HepG2 (cell line): ENCODE results near the gene TOM1L2. TPM values are rescaled to one million over a fixed set of nuclear protein-coding genes. Genes with fewer than 3 reads are reported as not detected.

ENCODE experiments used
- FOSL2 ChIP-seq: sonication (generic); formaldehyde crosslinking; IDR thresholded peaks from 2 replicates; pipeline ENCODE4 v1.4.0; 2020; ENCODE audit warnings: missing genetic modification reagents
- FOXC1 ChIP-seq: sonication (generic); formaldehyde crosslinking; IDR thresholded peaks from 2 replicates; pipeline ENCODE4 v1.8.0; 2022; ENCODE audit warnings: mild to moderate bottlenecking, missing genetic modification reagents, borderline replicate concordance
- KDM2A ChIP-seq: sonication (generic); formaldehyde crosslinking; IDR thresholded peaks from 2 replicates; pipeline ENCODE4 v1.4.0; 2020; ENCODE audit warnings: low read depth, missing genetic modification reagents, borderline replicate concordance
- NR2F6 ChIP-seq, 2 experiments: IDR thresholded peaks; 2 replicates each; pipeline ENCODE4 v1.6.1; 2016; ENCODE audit warnings: antibody characterized with exemption in 1 of 2, mild to moderate bottlenecking in 1 of 2
- SMARCE1 ChIP-seq: fragments of 450-650 bp; IDR thresholded peaks from 2 replicates; pipeline ENCODE4 v1.6.1; 2017; ENCODE audit warnings: borderline replicate concordance
- ZKSCAN1 ChIP-seq: fragments of 150-350 bp; IDR thresholded peaks from 2 replicates; pipeline ENCODE4 v1.6.1; 2014; ENCODE audit warnings: low read length
- ZMYM4 ChIP-seq: sonication (generic); formaldehyde crosslinking; IDR thresholded peaks from 2 replicates; pipeline ENCODE4 v1.8.1; 2023; ENCODE audit warnings: mild to moderate bottlenecking, missing genetic modification reagents
- ZNF235 ChIP-seq: sonication (generic); formaldehyde crosslinking; IDR thresholded peaks from 2 replicates; pipeline ENCODE4 v1.8.1; 2023; ENCODE audit warnings: mild to moderate bottlenecking, missing genetic modification reagents, borderline replicate concordance
- polyA plus RNA-seq, 8 experiments: library from polyadenylated mRNA; depleted of rRNA in 3 of 8; stranded (reverse) in 7 of 8; unstranded in 1 of 8; fragments of >200 nt; fragmentation: Illumina TruSeq in 4 of 8; extraction: Trizol in 4 of 8; gene quantifications; 2 replicates each; pipeline versions ENCODE4 v1.2.1 to v1.2.3, GENCODE V29; 2011 to 2016; ENCODE audit warnings: low read depth in 4 of 8, missing spikeins in 1 of 8, mixed read lengths in 1 of 8; ENCODE audit not compliant: insufficient read depth in 1 of 8
- total RNA-seq, 5 experiments: library from RNA; depleted of rRNA; stranded (reverse); fragments of >200 nt; fragmentation: Illumina TruSeq; extraction: Trizol; gene quantifications; 2 replicates each; pipeline ENCODE4 v1.2.3, GENCODE V29; 2016; ENCODE audit warnings: low read depth in 1 of 5
- TF ChIP-seq, protein P1 (sequence below): IDR thresholded peaks from 2 replicates; pipeline ENCODE4 v1.6.1; 2016; ENCODE audit warnings: low read depth, borderline replicate concordance
- TF ChIP-seq, protein P2 (sequence below): sonication (generic); formaldehyde crosslinking; IDR thresholded peaks from 2 replicates; pipeline ENCODE4 v1.4.0; 2020; ENCODE audit warnings: missing genetic modification reagents, borderline replicate concordance
- TF ChIP-seq, protein P3 (sequence below): sonication (generic); formaldehyde crosslinking; IDR thresholded peaks from 2 replicates; pipeline ENCODE4 v1.4.0; 2020; ENCODE audit warnings: missing genetic modification reagents
- TF ChIP-seq, protein P4 (sequence below): IDR thresholded peaks from 2 replicates; pipeline ENCODE4 v1.6.1; 2018; ENCODE audit warnings: missing genetic modification reagents, mild to moderate bottlenecking, missing compliant biosample characterization
- TF ChIP-seq, protein P5 (sequence below): IDR thresholded peaks from 2 replicates; pipeline ENCODE4 v1.6.1; 2016; ENCODE audit warnings: missing genetic modification reagents, missing compliant biosample characterization
- TF ChIP-seq, protein P6 (sequence below): sonication (generic); formaldehyde crosslinking; IDR thresholded peaks from 2 replicates; pipeline ENCODE4 v1.4.0; 2020; ENCODE audit warnings: missing genetic modification reagents

The TOM1L2 gene
- total and polyA plus RNA-seq, 2 of the 13 experiments (the other 11 are each of a cell fraction or from before 2014, with no cell fraction given), result 4.7 to 7.4 TPM

DNA sequence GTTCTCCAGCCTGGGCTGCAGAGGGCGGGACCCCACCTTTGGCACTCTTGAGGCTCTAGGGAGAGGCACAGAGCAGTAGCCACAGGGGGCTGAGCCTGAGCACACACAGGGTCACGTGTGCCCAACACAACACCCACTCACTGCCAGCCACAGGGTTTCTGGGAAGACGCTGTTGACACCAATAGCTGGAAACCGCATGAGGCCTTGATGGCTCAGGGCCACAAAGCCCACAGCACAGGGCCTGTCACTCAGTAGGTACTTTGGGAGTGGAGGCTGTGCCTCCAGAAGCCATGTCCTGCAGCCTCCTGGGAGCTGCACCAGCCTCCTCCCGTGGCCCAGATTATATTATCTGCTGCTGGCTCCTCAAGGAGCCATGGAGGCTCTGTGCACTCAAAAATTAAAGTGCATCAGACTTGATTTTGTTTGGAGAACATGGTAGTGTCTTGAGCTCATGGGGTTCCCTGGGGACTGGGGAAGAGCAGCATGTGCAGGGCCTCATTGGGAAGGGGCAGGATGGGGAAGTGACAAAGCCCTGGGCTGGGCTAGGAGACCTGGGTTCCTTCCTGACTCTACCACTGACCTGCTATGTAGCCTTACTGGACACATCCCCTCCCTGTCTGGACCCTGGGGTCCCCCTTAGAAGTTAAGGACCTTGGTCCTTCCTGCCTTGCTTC is 122.9 kb downstream of the TOM1L2 start (continued):
- TF ChIP-seq ZMYM4 (0 out of 2 replicates have a peak, but pooled peaks have one; percentile 11), FOSL2 (peak; percentile 62), ZKSCAN1 (0 out of 2 replicates have a peak, but pooled peaks have one; percentile 44), NR2F6 (IDR thresholded peaks at IDR 0.05) (no peak), NR2F6 (CRISPR knock-in tag; IDR thresholded peaks at IDR 0.05) (peak; percentile 56), SMARCE1 (no peak), ZNF235 (CRISPR knock-in tag) (no peak), FOXC1 (0 out of 2 replicates have a peak, but pooled peaks have one; percentile 27), KDM2A (CRISPR knock-in tag) (peak; percentile 46)
- TF ChIP-seq, protein P1, sequence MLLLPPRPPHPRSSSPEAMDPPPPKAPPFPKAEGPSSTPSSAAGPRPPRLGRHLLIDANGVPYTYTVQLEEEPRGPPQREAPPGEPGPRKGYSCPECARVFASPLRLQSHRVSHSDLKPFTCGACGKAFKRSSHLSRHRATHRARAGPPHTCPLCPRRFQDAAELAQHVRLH (CRISPR knock-in tag), result peak; percentile 85; the same call in 1 of the 2 replicates
- TF ChIP-seq, protein P2, sequence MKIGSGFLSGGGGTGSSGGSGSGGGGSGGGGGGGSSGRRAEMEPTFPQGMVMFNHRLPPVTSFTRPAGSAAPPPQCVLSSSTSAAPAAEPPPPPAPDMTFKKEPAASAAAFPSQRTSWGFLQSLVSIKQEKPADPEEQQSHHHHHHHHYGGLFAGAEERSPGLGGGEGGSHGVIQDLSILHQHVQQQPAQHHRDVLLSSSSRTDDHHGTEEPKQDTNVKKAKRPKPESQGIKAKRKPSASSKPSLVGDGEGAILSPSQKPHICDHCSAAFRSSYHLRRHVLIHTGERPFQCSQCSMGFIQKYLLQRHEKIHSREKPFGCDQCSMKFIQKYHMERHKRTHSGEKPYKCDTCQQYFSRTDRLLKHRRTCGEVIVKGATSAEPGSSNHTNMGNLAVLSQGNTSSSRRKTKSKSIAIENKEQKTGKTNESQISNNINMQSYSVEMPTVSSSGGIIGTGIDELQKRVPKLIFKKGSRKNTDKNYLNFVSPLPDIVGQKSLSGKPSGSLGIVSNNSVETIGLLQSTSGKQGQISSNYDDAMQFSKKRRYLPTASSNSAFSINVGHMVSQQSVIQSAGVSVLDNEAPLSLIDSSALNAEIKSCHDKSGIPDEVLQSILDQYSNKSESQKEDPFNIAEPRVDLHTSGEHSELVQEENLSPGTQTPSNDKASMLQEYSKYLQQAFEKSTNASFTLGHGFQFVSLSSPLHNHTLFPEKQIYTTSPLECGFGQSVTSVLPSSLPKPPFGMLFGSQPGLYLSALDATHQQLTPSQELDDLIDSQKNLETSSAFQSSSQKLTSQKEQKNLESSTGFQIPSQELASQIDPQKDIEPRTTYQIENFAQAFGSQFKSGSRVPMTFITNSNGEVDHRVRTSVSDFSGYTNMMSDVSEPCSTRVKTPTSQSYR (CRISPR knock-in tag), result peak; percentile 57; the same call in 1 of the 2 replicates
- TF ChIP-seq, protein P3, sequence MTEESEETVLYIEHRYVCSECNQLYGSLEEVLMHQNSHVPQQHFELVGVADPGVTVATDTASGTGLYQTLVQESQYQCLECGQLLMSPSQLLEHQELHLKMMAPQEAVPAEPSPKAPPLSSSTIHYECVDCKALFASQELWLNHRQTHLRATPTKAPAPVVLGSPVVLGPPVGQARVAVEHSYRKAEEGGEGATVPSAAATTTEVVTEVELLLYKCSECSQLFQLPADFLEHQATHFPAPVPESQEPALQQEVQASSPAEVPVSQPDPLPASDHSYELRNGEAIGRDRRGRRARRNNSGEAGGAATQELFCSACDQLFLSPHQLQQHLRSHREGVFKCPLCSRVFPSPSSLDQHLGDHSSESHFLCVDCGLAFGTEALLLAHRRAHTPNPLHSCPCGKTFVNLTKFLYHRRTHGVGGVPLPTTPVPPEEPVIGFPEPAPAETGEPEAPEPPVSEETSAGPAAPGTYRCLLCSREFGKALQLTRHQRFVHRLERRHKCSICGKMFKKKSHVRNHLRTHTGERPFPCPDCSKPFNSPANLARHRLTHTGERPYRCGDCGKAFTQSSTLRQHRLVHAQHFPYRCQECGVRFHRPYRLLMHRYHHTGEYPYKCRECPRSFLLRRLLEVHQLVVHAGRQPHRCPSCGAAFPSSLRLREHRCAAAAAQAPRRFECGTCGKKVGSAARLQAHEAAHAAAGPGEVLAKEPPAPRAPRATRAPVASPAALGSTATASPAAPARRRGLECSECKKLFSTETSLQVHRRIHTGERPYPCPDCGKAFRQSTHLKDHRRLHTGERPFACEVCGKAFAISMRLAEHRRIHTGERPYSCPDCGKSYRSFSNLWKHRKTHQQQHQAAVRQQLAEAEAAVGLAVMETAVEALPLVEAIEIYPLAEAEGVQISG (CRISPR knock-in tag), result peak; percentile 33; the same call in 1 of the 2 replicates
- TF ChIP-seq, protein P4, sequence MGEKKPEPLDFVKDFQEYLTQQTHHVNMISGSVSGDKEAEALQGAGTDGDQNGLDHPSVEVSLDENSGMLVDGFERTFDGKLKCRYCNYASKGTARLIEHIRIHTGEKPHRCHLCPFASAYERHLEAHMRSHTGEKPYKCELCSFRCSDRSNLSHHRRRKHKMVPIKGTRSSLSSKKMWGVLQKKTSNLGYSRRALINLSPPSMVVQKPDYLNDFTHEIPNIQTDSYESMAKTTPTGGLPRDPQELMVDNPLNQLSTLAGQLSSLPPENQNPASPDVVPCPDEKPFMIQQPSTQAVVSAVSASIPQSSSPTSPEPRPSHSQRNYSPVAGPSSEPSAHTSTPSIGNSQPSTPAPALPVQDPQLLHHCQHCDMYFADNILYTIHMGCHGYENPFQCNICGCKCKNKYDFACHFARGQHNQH (CRISPR knock-in tag), result peak; percentile 28; the same call in 1 of the 2 replicates
- TF ChIP-seq, protein P5, sequence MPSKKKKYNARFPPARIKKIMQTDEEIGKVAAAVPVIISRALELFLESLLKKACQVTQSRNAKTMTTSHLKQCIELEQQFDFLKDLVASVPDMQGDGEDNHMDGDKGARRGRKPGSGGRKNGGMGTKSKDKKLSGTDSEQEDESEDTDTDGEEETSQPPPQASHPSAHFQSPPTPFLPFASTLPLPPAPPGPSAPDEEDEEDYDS, result peak; percentile 36; the same call in 1 of the 2 replicates
- TF ChIP-seq, protein P6, sequence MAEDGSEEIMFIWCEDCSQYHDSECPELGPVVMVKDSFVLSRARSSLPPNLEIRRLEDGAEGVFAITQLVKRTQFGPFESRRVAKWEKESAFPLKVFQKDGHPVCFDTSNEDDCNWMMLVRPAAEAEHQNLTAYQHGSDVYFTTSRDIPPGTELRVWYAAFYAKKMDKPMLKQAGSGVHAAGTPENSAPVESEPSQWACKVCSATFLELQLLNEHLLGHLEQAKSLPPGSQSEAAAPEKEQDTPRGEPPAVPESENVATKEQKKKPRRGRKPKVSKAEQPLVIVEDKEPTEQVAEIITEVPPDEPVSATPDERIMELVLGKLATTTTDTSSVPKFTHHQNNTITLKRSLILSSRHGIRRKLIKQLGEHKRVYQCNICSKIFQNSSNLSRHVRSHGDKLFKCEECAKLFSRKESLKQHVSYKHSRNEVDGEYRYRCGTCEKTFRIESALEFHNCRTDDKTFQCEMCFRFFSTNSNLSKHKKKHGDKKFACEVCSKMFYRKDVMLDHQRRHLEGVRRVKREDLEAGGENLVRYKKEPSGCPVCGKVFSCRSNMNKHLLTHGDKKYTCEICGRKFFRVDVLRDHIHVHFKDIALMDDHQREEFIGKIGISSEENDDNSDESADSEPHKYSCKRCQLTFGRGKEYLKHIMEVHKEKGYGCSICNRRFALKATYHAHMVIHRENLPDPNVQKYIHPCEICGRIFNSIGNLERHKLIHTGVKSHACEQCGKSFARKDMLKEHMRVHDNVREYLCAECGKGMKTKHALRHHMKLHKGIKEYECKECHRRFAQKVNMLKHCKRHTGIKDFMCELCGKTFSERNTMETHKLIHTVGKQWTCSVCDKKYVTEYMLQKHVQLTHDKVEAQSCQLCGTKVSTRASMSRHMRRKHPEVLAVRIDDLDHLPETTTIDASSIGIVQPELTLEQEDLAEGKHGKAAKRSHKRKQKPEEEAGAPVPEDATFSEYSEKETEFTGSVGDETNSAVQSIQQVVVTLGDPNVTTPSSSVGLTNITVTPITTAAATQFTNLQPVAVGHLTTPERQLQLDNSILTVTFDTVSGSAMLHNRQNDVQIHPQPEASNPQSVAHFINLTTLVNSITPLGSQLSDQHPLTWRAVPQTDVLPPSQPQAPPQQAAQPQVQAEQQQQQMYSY (CRISPR knock-in tag), result no peak
